K562 (cell line): Measurements from ENCODE around the gene ST3GAL3. TPM values are rescaled to one million over a fixed set of nuclear protein-coding genes. Genes with fewer than 3 reads are reported as not detected.

Source experiments
- CBFA2T3 ChIP-seq: fragments of 450-650 bp; IDR thresholded peaks from 2 replicates; pipeline ENCODE4 v1.6.1; 2017
- CEBPZ ChIP-seq: fragments of 150-350 bp; IDR thresholded peaks from 2 replicates; pipeline ENCODE4 v1.6.1; 2014; ENCODE audit warnings: low read depth, mild to moderate bottlenecking, low read length, borderline replicate concordance
- KAT2B ChIP-seq: IDR thresholded peaks from one replicate; pipeline ENCODE4 v1.6.1; 2012; ENCODE audit warnings: low read depth, mild to moderate bottlenecking, control low read depth, inconsistent platforms, low read length, moderate library complexity
- MAFF ChIP-seq: IDR thresholded peaks from 2 replicates; pipeline ENCODE4 v1.6.1; 2012; ENCODE audit warnings: low read length, improper control_type of control experiment
- MXD1 ChIP-seq: fragments of 250-450 bp; sonication (Bioruptor Pico); IDR thresholded peaks from 2 replicates; pipeline ENCODE4 v1.8.0; 2021; ENCODE audit warnings: borderline replicate concordance, mild to moderate bottlenecking, moderate library complexity; ENCODE audit not compliant: poor library complexity, severe bottlenecking
- NR2C2 ChIP-seq, 2 experiments: fragments of 200-800 bp in 1 of 2; sonication (Bioruptor generic) in 1 of 2; sonication (generic) in 1 of 2; formaldehyde crosslinking in 1 of 2; IDR thresholded peaks; 2 replicates each; pipeline versions ENCODE4 v1.6.1 to v1.8.0; 2016 to 2022; ENCODE audit warnings: mild to moderate bottlenecking in 1 of 2, missing compliant biosample characterization in 1 of 2, missing genetic modification characterization in 1 of 2, missing genetic modification reagents in 1 of 2
- PRMT5 ChIP-seq: sonication (generic); formaldehyde crosslinking; IDR thresholded peaks from 2 replicates; pipeline ENCODE4 v1.5.0; 2020; ENCODE audit warnings: missing genetic modification reagents
- RBM14 ChIP-seq: fragments of 200-400 bp; formaldehyde crosslinking; IDR thresholded peaks from 2 replicates; pipeline ENCODE4 v1.6.1; 2018; ENCODE audit warnings: low read depth, mild to moderate bottlenecking, low read length, moderate library complexity, borderline replicate concordance; ENCODE audit not compliant: insufficient read depth
- RREB1 ChIP-seq: fragments of 250-450 bp; sonication (Bioruptor Pico); IDR thresholded peaks from 2 replicates; pipeline ENCODE4 v1.4.0; 2020
- SIX5 ChIP-seq, 2 experiments: IDR thresholded peaks; 2 replicates each; pipeline ENCODE4 v1.6.1; 2011; ENCODE audit warnings: low read length in 2 of 2, borderline replicate concordance in 1 of 2, low read depth in 1 of 2, mild to moderate bottlenecking in 1 of 2, moderate library complexity in 1 of 2; ENCODE audit not compliant: insufficient read depth in 1 of 2
- SMAD2 ChIP-seq: fragments of 150-350 bp; IDR thresholded peaks from 2 replicates; pipeline ENCODE4 v1.6.1; 2014; ENCODE audit warnings: low read depth, mild to moderate bottlenecking, low read length
- SMARCA4 ChIP-seq: fragments of 450-650 bp; IDR thresholded peaks from 2 replicates; pipeline ENCODE4 v1.6.1; 2016
- SREBF1 ChIP-seq: fragments of 150-350 bp; IDR thresholded peaks from 2 replicates; pipeline ENCODE4 v1.6.1; 2014; ENCODE audit warnings: antibody characterized with exemption, low read depth, low read length, borderline replicate concordance
- ZBTB7A ChIP-seq: IDR thresholded peaks from 2 replicates; pipeline ENCODE4 v1.6.1; 2011; ENCODE audit warnings: low read depth, mild to moderate bottlenecking, low read length, moderate library complexity, borderline replicate concordance; ENCODE audit not compliant: control insufficient read depth
- ZNF583 ChIP-seq: fragments of 250-450 bp; sonication (Bioruptor Pico); IDR thresholded peaks from 2 replicates; pipeline ENCODE4 v1.4.0; 2020
- ZNF589 ChIP-seq: fragments of 200-800 bp; sonication (Bioruptor generic); IDR thresholded peaks from 2 replicates; pipeline ENCODE4 v1.6.1; 2016; ENCODE audit warnings: low read depth, missing genetic modification characterization, missing compliant biosample characterization
- polyA plus RNA-seq, 8 experiments: library from polyadenylated mRNA; depleted of rRNA in 4 of 8; stranded (reverse) in 5 of 8; unstranded in 3 of 8; fragments of >200 nt; fragmentation: Nextera tagmentation in 2 of 8; fragmentation: Illumina TruSeq in 1 of 8; extraction: Ambion mirVana in 2 of 8; extraction: Trizol in 1 of 8; gene quantifications; 2 replicates each; pipeline versions ENCODE4 v1.2.1 to v1.2.3, GENCODE V29; 2011 to 2014; ENCODE audit warnings: inconsistent platforms in 1 of 8, missing spikeins in 1 of 8
- total RNA-seq, 7 experiments: library from RNA; depleted of rRNA in 6 of 7; stranded (reverse); fragments of >200 nt in 6 of 7; fragmentation: Illumina TruSeq in 2 of 7; extraction: Trizol in 2 of 7; gene quantifications; 2 replicates each; pipeline versions ENCODE4 v1.2.1 to v1.2.3, GENCODE V29; 2011 to 2021; ENCODE audit warnings: low replicate concordance in 1 of 7

The ST3GAL3 gene
- total and polyA plus RNA-seq, 9 of the 15 experiments (the other 6 are each of a cell fraction or from before 2014, with no cell fraction given), result 1.2 to 18.9 (median 11.0) TPM

GRCh38 chr1:43974443-43975248 lies 267.3 kb downstream of the ST3GAL3 start, which contains the start of gene ATP6V0B (continued):
- TF ChIP-seq RREB1 (CRISPR knock-in tag), result 0 out of 2 replicates have a peak, but pooled peaks have one; percentile 14
- no peak for TF ChIP-seq SMAD2
- TF ChIP-seq MAFF, result no peak
- no peak for TF ChIP-seq SMARCA4
- no peak for TF ChIP-seq KAT2B
- TF ChIP-seq SREBF1, result peak; percentile 81
- TF ChIP-seq MXD1 (CRISPR knock-in tag), result peak; percentile 80
- TF ChIP-seq ZNF583 (CRISPR knock-in tag), result no peak; the same call in 1 of the 2 replicates
- 0 out of 2 replicates have a peak, but pooled peaks have one; percentile 43 for TF ChIP-seq RBM14
- TF ChIP-seq PRMT5 (CRISPR knock-in tag), result no peak
- TF ChIP-seq NR2C2 (CRISPR knock-in tag; IDR thresholded peaks at IDR 0.05), result peak; percentile 90
- peak; percentile 91 for TF ChIP-seq NR2C2 (tag; IDR thresholded peaks at IDR 0.05)
- TF ChIP-seq SIX5 (IDR thresholded peaks at IDR 0.05; ENCODE audit: borderline replicate concordance in 1 of 2, insufficient read depth in 1 of 2, low read depth in 1 of 2, low read length in 2 of 2), result peak; percentile 92 to 94
- no peak for TF ChIP-seq CEBPZ
- peak; percentile 56; the same call in 1 of the 2 replicates for TF ChIP-seq ZBTB7A
- peak; percentile 57; the same call in 1 of the 2 replicates for TF ChIP-seq ZNF589 (CRISPR knock-in tag)
- no peak for TF ChIP-seq CBFA2T3
